ENCODE results near the gene SDS. TPM values are rescaled to one million over a fixed set of nuclear protein-coding genes. Genes with fewer than 3 reads are reported as not detected.

Gene SDS
- total and polyA plus RNA-seq, 2 of the 13 experiments (the other 11 are each of a cell fraction or from before 2014, with no cell fraction given), result not detected

- POLR2A ChIA-PET, result no interaction called here
- Histone ChIP-seq H3K27me3 (ENCODE audit: control insufficient read depth in 1 of 2, insufficient read depth in 2 of 2, low read length in 2 of 2) (peaks cover 1 to 5% of the 10 kb centered on the region in 2 experiments; a peak in 3 of 5 replicates), H3K79me2 (ENCODE audit: insufficient read depth, low read length) (no peaks in the 10 kb centered on the region), H3K4me3 (replicated peaks in 1 of 3; ENCODE audit: insufficient read depth in 1 of 3, low read depth in 2 of 3, low read length in 3 of 3) (no peak overlapping the region), H4K20me1 (ENCODE audit: insufficient read depth, low read length) (no peaks in the 10 kb centered on the region), H3K9me3 (ENCODE audit: low read length) (no peaks in the 10 kb centered on the region), H3K4me1 (ENCODE audit: insufficient read depth, low read length) (peaks cover 6% of the 10 kb centered on the region; the same call in 1 of the 2 replicates), H3K4me2 (ENCODE audit: low read depth, low read length) (no peak overlapping the region), H3K9ac (ENCODE audit: insufficient read depth, low read depth, low read length) (no peak overlapping the region), H2AFZ (ENCODE audit: low read length) (no peak overlapping the region), H3K36me3 (replicated peaks in 1 of 2; ENCODE audit: control insufficient read depth in 1 of 2, insufficient read depth in 2 of 2, low read length in 2 of 2) (no peaks in the 10 kb centered on the region), H3K27ac (ENCODE audit: extremely low read length, insufficient read depth, low read length) (no peak overlapping the region)
- CTCF ChIA-PET (ENCODE audit: low intra/inter-chr PET ratio, low total read pairs), result no interaction called here
- no peak for FAIRE-seq
- in situ Hi-C loops (cut with HindIII; ENCODE audit: extremely low pct_ligation_motif_present, low pct_unique_long_range_greater_than_20kb) (no loop called here), intact Hi-C loops (cut with micrococcal nuclease; ENCODE audit: unreplicated experiment) (no loop called here)
- no peak for TF ChIP-seq ATF7 (IDR thresholded peaks at IDR 0.05)
- TF ChIP-seq ATF7 (CRISPR knock-in tag; IDR thresholded peaks at IDR 0.05), result no peak
- no peak for TF ChIP-seq ZFP36L1 (CRISPR knock-in tag; IDR thresholded peaks at IDR 0.05)
- no peak for TF ChIP-seq ZNF101 (CRISPR knock-in tag; IDR thresholded peaks at IDR 0.05; ENCODE audit: borderline replicate concordance, low read depth)
- no peak for TF ChIP-seq PHB2 (IDR thresholded peaks at IDR 0.05; ENCODE audit: partially characterized antibody)
- TF ChIP-seq PHF21A (CRISPR knock-in tag; IDR thresholded peaks at IDR 0.05), result no peak
- no peak for TF ChIP-seq ZNF501 (CRISPR knock-in tag; IDR thresholded peaks at IDR 0.05)
- no peak for TF ChIP-seq ZNF275 (CRISPR knock-in tag; IDR thresholded peaks at IDR 0.05; ENCODE audit: borderline replicate concordance)
- peak; percentile 27; the same call in 1 of the 2 replicates for TF ChIP-seq ZKSCAN1 (IDR thresholded peaks at IDR 0.05; ENCODE audit: low read length)
- WGBS (ENCODE audit: low lambda C conversion rate), result 38% methylated on average over 11 of the region's 11 CpGs
- ATAC-seq, result no peak
- no peak for DNase-seq (ENCODE audit: low spot score)
- no TSS peak for BruUV-seq (replicated peaks)
Measured at GRCh38 chr12:113408756-113409298, 5.1 kb upstream of the SDS start.
